ENCODE results near the gene MTAP. TPM values are rescaled to one million over a fixed set of nuclear protein-coding genes. Genes with fewer than 3 reads are reported as not detected.

The MTAP gene
- polyA plus RNA-seq (24.5 to 50.3 TPM (median 48.7 TPM) in 3 replicates), polyA minus RNA-seq (28.1 to 51.7 TPM (median 33.3 TPM) in 3 replicates)
- polyA plus RNA-seq (2011; ENCODE audit: low read depth), result 15.0 TPM
- 23.5 and 32.4 TPM in 2 replicates for polyA plus RNA-seq (2011; cell fraction: cytosol; rRNA removed)
- 44.3 and 51.4 TPM in 2 replicates for polyA plus RNA-seq (2011; cell fraction: nucleus; rRNA removed)
- polyA plus RNA-seq (2012; ENCODE audit: low replicate concordance), result 16.7 and 39.8 TPM in 2 replicates
- 40.3 TPM for polyA minus RNA-seq (2011; cell fraction: cytosol; rRNA and poly(A)+ RNA removed)
- 30.6 and 76.9 TPM in 2 replicates for polyA minus RNA-seq (2011; cell fraction: nucleus; rRNA and poly(A)+ RNA removed)

DNA sequence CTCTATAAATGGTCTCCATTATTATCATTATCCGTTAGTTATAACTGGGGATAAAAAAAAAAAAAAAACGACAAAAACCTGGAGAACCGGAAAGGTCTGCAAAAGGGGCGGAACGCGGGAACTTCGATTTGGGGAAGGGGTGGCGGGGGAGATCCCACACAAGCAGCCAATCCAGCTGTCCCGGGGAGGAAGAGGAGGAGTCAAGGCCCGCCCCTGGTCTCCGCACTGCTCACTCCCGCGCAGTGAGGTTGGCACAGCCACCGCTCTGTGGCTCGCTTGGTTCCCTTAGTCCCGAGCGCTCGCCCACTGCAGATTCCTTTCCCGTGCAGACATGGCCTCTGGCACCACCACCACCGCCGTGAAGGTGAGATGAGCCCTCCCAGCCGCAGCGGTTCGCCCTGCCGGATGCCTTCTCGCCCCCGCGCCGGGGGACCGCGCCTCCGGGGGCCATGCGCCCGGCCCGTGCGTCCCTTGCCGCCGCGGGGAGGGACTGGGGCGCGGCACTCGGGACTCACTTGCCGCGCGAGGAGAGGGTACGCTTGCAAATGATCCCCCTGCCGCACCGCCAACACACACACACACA lies at the start of gene MTAP:
Gene MTAP (plus strand): TSS at position 219 of the 583 bp plus-strand sequence. CDS start 113 bp downstream, at position 332.
- peak within 1 kb of the TSS; percentile 81 for H3K27ac ChIP-seq (ENCODE audit: control insufficient read depth, insufficient read depth, low read length)
- peaks cover 55% of the 10 kb centered on the region for H3K79me2 ChIP-seq (ENCODE audit: control insufficient read depth, insufficient read depth, low read length)
- peaks cover 10% of the 10 kb centered on the region for H4K20me1 ChIP-seq (ENCODE audit: control insufficient read depth, extremely low read depth, insufficient read depth, low read length)
- H3K27me3 ChIP-seq (ENCODE audit: control insufficient read depth, extremely low read depth, insufficient read depth, low read length), result no peaks in the 10 kb centered on the region
- peaks cover 6 to 15% of the 10 kb centered on the region in 2 experiments for H3K36me3 ChIP-seq (ENCODE audit: control insufficient read depth in 2 of 2, extremely low read depth in 1 of 2, insufficient read depth in 2 of 2, low read length in 2 of 2)
- dilution Hi-C loops (cut with MboI; ENCODE audit: extremely low pct_ligation_motif_present, low sequenced_read_pairs), result no loop called here
- H3K4me3 ChIP-seq (ENCODE audit: control insufficient read depth in 2 of 3, extremely low read depth in 1 of 3, insufficient read depth in 2 of 3, low read depth in 1 of 3, low read length in 3 of 3), result peak within 1 kb of the TSS; percentile 73 to 75 (median 74)
- no peak for DNase-seq (ENCODE audit: low read depth, low spot score)
- H3K4me1 ChIP-seq (ENCODE audit: control insufficient read depth, extremely low read depth, insufficient read depth, low read length), result peaks cover 25% of the 10 kb centered on the region
- H3K9me1 ChIP-seq (ENCODE audit: control insufficient read depth, extremely low read depth, insufficient read depth, low read length), result no peaks in the 10 kb centered on the region
- H3K9me3 ChIP-seq (ENCODE audit: control insufficient read depth, low read depth, low read length), result no peaks in the 10 kb centered on the region
- no peak for TF ChIP-seq EZH2 (IDR thresholded peaks at IDR 0.05; ENCODE audit: low read length)
- TF ChIP-seq, protein P1, sequence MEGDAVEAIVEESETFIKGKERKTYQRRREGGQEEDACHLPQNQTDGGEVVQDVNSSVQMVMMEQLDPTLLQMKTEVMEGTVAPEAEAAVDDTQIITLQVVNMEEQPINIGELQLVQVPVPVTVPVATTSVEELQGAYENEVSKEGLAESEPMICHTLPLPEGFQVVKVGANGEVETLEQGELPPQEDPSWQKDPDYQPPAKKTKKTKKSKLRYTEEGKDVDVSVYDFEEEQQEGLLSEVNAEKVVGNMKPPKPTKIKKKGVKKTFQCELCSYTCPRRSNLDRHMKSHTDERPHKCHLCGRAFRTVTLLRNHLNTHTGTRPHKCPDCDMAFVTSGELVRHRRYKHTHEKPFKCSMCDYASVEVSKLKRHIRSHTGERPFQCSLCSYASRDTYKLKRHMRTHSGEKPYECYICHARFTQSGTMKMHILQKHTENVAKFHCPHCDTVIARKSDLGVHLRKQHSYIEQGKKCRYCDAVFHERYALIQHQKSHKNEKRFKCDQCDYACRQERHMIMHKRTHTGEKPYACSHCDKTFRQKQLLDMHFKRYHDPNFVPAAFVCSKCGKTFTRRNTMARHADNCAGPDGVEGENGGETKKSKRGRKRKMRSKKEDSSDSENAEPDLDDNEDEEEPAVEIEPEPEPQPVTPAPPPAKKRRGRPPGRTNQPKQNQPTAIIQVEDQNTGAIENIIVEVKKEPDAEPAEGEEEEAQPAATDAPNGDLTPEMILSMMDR (optimal IDR thresholded peaks at IDR 0.05 in 1 of 3, IDR thresholded peaks at IDR 0.05 in 1 of 3, conservative IDR thresholded peaks at IDR 0.05 in 1 of 3; ENCODE audit: extremely low read depth in 1 of 3, insufficient read depth in 2 of 3, low read length in 3 of 3), result no peak
- peak within 1 kb of the TSS; percentile 87 for H3K4me2 ChIP-seq (ENCODE audit: control insufficient read depth, extremely low read depth, insufficient read depth, low read depth, low read length)
- peak within 1 kb of the TSS; percentile 67 for H2AFZ ChIP-seq (ENCODE audit: control insufficient read depth, low read length)
- FAIRE-seq, result peak; percentile 29
- peak within 1 kb of the TSS; percentile 83 for H3K9ac ChIP-seq (ENCODE audit: control insufficient read depth, extremely low read depth, insufficient read depth, low read length)

DNA sequence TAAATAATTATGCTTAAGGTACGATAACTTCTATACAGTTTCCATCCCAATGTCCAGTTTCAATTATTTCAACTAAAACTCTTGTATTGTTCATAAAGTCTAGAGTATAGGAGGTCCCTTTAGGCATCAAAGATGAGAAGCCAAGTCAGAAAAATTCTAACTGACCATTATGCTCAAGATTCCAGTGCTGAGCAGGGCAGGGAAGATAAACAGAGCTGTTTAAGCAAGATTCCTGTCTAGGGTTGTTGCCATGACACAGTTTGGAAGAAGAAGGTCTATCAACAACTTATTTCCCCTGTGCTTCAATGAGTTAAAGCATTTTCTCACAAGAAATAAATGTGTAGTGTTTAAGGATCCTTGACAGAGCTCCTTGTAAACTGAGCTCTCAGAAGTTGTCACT lies 48.9 kb upstream of the MTAP start:
- H2AFZ ChIP-seq (ENCODE audit: control insufficient read depth, low read length), result no peak overlapping the region
- dilution Hi-C loops (cut with MboI; ENCODE audit: extremely low pct_ligation_motif_present, low sequenced_read_pairs), result no loop called here
- H3K27ac ChIP-seq (ENCODE audit: control insufficient read depth, insufficient read depth, low read length), result no peak overlapping the region
- no peaks in the 10 kb centered on the region for H3K9me1 ChIP-seq (ENCODE audit: control insufficient read depth, extremely low read depth, insufficient read depth, low read length)
- H3K4me1 ChIP-seq (ENCODE audit: control insufficient read depth, extremely low read depth, insufficient read depth, low read length), result peaks cover 23% of the 10 kb centered on the region
- TF ChIP-seq, protein P1 (optimal IDR thresholded peaks at IDR 0.05 in 1 of 3, IDR thresholded peaks at IDR 0.05 in 1 of 3, conservative IDR thresholded peaks at IDR 0.05 in 1 of 3; ENCODE audit: extremely low read depth in 1 of 3, insufficient read depth in 2 of 3, low read length in 3 of 3), result no peak
- no peak for TF ChIP-seq EZH2 (IDR thresholded peaks at IDR 0.05; ENCODE audit: low read length)
- FAIRE-seq, result peak; percentile 64
- no peaks in the 10 kb centered on the region for H4K20me1 ChIP-seq (ENCODE audit: control insufficient read depth, extremely low read depth, insufficient read depth, low read length)
- DNase-seq (ENCODE audit: low read depth, low spot score), result no peak
- H3K4me2 ChIP-seq (ENCODE audit: control insufficient read depth, extremely low read depth, insufficient read depth, low read depth, low read length), result no peak overlapping the region
- H3K27me3 ChIP-seq (ENCODE audit: control insufficient read depth, extremely low read depth, insufficient read depth, low read length), result no peaks in the 10 kb centered on the region
- H3K79me2 ChIP-seq (ENCODE audit: control insufficient read depth, insufficient read depth, low read length), result no peaks in the 10 kb centered on the region
- no peaks in the 10 kb centered on the region for H3K9me3 ChIP-seq (ENCODE audit: control insufficient read depth, low read depth, low read length)
- H3K9ac ChIP-seq (ENCODE audit: control insufficient read depth, extremely low read depth, insufficient read depth, low read length), result no peak overlapping the region
- no peak overlapping the region for H3K4me3 ChIP-seq (ENCODE audit: control insufficient read depth in 2 of 3, extremely low read depth in 1 of 3, insufficient read depth in 2 of 3, low read depth in 1 of 3, low read length in 3 of 3)
- H3K36me3 ChIP-seq (ENCODE audit: control insufficient read depth in 2 of 2, extremely low read depth in 1 of 2, insufficient read depth in 2 of 2, low read length in 2 of 2), result no peaks in the 10 kb centered on the region
